Immature natural killer cell (primary cell): ENCODE data around the gene ANO2. TPM values are rescaled to one million over a fixed set of nuclear protein-coding genes. Genes with fewer than 3 reads are reported as not detected.
"Not testable (repeated sequence)": the region's sequence is repeated elsewhere in the genome, so short reads cannot be mapped to it uniquely, and the experiment has no call there.

Source experiments
- DNase-seq, 3 donors: peaks; one replicate each; pipeline ENCODE4 v3.0.0; 2022; ENCODE audit warnings: mixed read lengths in 1 of 3
- H3K27ac Mint-ChIP-seq, 6 donors: one replicate each; pipeline ENCODE4 v1.8.0; 2020; ENCODE audit warnings: mixed read lengths in 6 of 6, mild to moderate bottlenecking in 5 of 6, inconsistent platforms in 4 of 6, moderate library complexity in 3 of 6
- H3K27me3 Mint-ChIP-seq, 3 donors: one replicate each; pipeline ENCODE4 v1.8.0; 2020 to 2021; ENCODE audit warnings: low read depth in 3 of 3, mild to moderate bottlenecking in 3 of 3, mixed read lengths in 3 of 3, moderate library complexity in 3 of 3, inconsistent platforms in 1 of 3
- H3K36me3 Mint-ChIP-seq, 3 donors: one replicate each; pipeline ENCODE4 v1.8.0; 2020; ENCODE audit warnings: mixed read lengths in 3 of 3, inconsistent platforms in 2 of 3, mild to moderate bottlenecking in 2 of 3
- H3K4me1 Mint-ChIP-seq, 2 donors: one replicate each; pipeline ENCODE4 v1.8.0; 2020; ENCODE audit warnings: inconsistent platforms in 2 of 2, mild to moderate bottlenecking in 2 of 2, mixed read lengths in 2 of 2, moderate library complexity in 1 of 2
- H3K4me3 Mint-ChIP-seq, 5 donors: one replicate each; pipeline ENCODE4 v1.8.0; 2020; ENCODE audit warnings: mild to moderate bottlenecking in 5 of 5, mixed read lengths in 5 of 5, inconsistent platforms in 3 of 5, moderate library complexity in 3 of 5
- H3K9me3 Mint-ChIP-seq, 6 donors: one replicate each; pipeline ENCODE4 v1.8.0; 2020; ENCODE audit warnings: mild to moderate bottlenecking in 6 of 6, mixed read lengths in 6 of 6, inconsistent platforms in 4 of 6, moderate library complexity in 3 of 6
- polyA plus RNA-seq, 3 donors: library from polyadenylated mRNA; unstranded; fragments of 300-500 nt; fragmentation: Illumina TruSeq; gene quantifications; one replicate each; pipeline ENCODE4 v1.2.3, GENCODE V29; 2021

ANO2 gene
- polyA plus RNA-seq, 3 donors from 2014 or later, result not detected

DNA sequence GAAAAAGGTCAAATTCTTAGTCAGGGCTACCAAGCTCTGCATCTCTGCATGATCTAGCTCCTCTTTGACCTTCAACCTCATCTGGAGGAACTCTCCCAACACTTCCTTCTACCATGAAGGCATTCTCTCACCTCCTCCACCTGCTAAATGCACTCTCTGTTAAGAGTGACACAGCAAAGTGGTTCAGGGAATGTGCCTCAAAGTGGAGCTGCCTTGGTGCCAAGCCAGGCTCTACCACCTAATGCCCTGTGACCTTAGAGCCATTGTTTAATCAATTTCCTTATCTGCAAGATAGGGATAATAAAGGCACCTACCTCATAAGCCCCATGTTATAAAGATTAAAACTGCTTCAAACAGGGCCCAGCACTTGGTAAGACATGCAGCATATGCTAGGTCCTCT lies 236.7 kb downstream of the ANO2 start:
- no peak for DNase-seq
- Mint-ChIP-seq H3K27me3 (peaks cover 1 to 6% (median 4%) of the 10 kb centered on the region in 3 donors), H3K9me3 (peaks cover 0 to 4% (median 0%) of the 10 kb centered on the region in 6 donors), H3K27ac (no peak overlapping the region), H3K4me3 (no peak overlapping the region), H3K4me1 (no peaks in the 10 kb centered on the region), H3K36me3 (no peaks in the 10 kb centered on the region)

DNA sequence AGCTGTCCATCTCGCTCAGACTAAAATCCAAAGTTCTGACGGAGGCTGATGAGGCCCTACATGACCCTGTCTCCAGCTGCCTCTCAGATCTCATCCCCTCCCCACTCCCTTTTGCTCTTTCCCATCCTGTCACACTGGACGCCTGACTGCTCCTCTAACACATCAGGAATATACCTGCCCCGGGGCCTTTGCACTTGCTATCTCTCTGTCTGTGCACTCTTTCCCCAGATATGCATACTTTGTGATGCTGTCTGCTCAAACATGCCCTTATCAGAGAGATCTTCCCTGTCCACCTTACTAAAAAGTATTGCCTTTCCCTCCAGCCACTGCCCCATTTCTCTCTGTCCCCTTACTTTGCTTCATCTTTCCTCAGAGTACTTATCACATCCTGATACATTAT lies 238.8 kb downstream of the ANO2 start:
- DNase-seq, result no peak
- no peaks in the 10 kb centered on the region for H3K4me1 Mint-ChIP-seq
- no peak overlapping the region for H3K4me3 Mint-ChIP-seq
- no peak overlapping the region for H3K27ac Mint-ChIP-seq
- H3K36me3 Mint-ChIP-seq, result no peaks in the 10 kb centered on the region
- H3K9me3 Mint-ChIP-seq, result peaks cover 0 to 4% (median 0%) of the 10 kb centered on the region in 6 donors
- H3K27me3 Mint-ChIP-seq, result peaks cover 0 to 6% (median 2%) of the 10 kb centered on the region in 3 donors

DNA sequence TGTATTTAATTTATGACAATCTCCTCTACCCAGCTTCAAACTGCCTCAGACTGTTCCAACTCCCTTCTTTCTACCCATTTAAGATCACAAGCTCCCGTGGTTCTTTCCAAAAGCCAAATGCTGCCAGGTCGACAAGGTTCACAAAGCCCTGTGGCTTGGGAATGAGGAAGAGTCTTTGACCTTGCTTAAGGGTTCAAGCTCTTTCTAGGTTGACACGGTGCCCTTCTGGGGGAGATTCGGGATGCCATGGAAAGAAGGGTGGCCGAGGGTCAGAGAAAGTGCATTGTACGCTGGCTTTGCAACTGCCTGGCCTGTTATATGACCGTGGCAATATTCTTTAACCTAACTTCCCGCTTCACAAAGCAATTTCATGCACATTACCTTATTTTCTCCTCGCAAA lies 239.3 kb downstream of the ANO2 start:
- H3K27ac Mint-ChIP-seq, result no peak overlapping the region
- H3K4me3 Mint-ChIP-seq, result no peak overlapping the region
- H3K4me1 Mint-ChIP-seq, result no peaks in the 10 kb centered on the region
- peaks cover 0 to 7% (median 2%) of the 10 kb centered on the region in 3 donors for H3K27me3 Mint-ChIP-seq
- no peaks in the 10 kb centered on the region for H3K36me3 Mint-ChIP-seq
- DNase-seq, result no peak
- peaks cover 0 to 4% (median 0%) of the 10 kb centered on the region in 6 donors for H3K9me3 Mint-ChIP-seq

DNA sequence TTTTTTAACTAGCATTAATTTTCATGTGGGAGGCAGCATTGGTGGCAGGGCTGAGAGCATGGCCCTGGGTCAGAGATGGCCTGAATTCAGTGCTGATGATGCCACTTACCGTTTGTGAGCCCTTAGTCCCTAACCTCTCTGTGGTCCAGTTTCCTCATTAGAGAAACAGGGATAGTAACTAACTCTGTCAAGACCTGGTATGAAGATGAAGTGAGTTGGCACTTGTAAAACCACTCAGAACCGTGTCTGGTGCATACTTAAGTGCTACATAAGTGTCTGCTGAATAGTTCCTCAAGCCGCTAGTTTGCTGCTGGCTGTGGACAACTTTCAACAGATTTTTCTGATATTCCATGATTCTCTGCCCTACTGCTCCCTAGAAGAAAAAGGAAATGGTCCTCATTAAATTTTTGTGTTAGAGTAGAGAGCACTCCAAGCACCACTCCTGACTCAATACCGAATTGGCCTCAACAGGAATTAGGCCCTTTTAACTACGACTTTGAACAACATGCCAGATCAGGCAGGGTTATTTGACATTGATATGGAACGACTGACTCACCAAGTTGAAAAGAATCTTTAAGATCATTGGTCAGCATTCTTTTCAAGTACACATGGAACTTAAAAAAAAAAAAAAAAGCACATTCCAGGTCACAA lies 250.2 kb downstream of the ANO2 start:
- Mint-ChIP-seq H3K4me3 (no peak overlapping the region), H3K27me3 (peaks cover 0 to 13% (median 0%) of the 10 kb centered on the region in 3 donors), H3K9me3 (peaks cover 0 to 4% (median 0%) of the 10 kb centered on the region in 6 donors), H3K36me3 (no peaks in the 10 kb centered on the region), H3K27ac (no peak overlapping the region), H3K4me1 (no peaks in the 10 kb centered on the region)
- no peak for DNase-seq

DNA sequence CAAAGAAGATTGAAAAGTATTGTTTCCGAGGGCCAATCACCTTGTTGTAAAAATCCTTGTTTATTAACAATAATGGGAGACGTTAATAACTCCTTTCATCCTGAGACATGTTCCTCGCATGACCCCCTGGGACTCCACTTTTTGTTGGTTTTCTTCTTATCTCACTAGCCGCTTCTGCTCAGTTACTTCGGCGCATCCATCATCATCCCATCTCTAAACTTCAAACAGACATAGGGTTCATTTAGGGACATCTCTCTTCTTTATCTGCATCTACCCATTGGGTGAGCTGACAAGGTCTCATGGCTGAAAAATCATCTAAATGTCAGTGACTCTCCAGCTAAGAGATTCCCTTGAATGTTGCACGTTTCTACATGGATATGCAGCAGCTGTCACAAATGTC lies 252.2 kb downstream of the ANO2 start:
- Mint-ChIP-seq H3K27me3 (peaks cover 0 to 13% (median 2%) of the 10 kb centered on the region in 3 donors), H3K9me3 (peaks cover 0 to 4% (median 0%) of the 10 kb centered on the region in 6 donors), H3K4me3 (no peak overlapping the region), H3K27ac (no peak overlapping the region), H3K4me1 (no peaks in the 10 kb centered on the region), H3K36me3 (no peaks in the 10 kb centered on the region)
- no peak for DNase-seq

DNA sequence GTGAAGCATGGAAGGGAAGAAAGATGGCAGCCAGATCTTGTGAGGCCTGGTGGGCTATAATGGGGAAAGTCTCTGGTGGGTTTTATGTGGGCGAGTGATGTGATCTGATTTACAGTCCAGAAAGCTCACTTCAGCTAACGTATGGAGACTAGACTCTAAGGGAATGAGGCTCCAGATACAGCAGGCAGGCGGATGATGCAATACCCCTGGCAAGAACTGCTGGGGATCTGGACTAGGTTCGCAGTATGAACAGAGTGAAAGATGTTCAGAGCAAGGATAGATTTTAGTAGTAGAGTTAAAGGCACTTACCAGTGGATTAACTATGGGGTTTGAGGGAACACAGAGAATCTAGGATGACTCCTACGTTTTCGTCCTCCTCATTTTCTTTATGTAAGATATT lies 253.1 kb downstream of the ANO2 start:
- Mint-ChIP-seq H3K9me3 (peaks cover 0 to 4% (median 0%) of the 10 kb centered on the region in 6 donors), H3K27me3 (peaks cover 0 to 15% (median 2%) of the 10 kb centered on the region in 3 donors), H3K4me1 (no peaks in the 10 kb centered on the region), H3K4me3 (no peak overlapping the region), H3K36me3 (no peaks in the 10 kb centered on the region), H3K27ac (no peak overlapping the region)
- DNase-seq, result no peak

DNA sequence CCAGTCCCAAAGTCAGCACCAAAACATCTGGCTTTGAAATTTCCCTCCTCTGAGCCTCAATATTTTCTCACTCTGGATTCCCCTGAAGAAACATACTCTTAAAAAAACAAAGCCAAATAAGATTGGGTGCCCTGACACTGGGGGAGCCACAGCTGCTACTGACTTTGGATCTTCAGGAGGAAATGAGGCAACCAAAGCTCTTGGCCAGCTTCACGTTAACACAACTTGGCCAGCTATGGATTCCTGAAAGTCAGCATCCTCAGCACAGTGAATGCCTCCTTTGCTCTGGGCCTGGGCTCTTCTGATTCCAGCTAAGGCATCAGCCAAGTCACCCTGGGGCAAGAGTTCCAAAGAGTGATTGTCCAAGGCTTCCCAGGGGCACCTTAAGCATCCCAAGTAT lies 254.8 kb downstream of the ANO2 start:
- Mint-ChIP-seq H3K4me3 (no peak overlapping the region), H3K36me3 (no peaks in the 10 kb centered on the region), H3K4me1 (no peaks in the 10 kb centered on the region), H3K27me3 (peaks cover under 1 to 12% (median 2%) of the 10 kb centered on the region in 3 donors), H3K27ac (no peak overlapping the region), H3K9me3 (no peaks in the 10 kb centered on the region)
- DNase-seq, result no peak

DNA sequence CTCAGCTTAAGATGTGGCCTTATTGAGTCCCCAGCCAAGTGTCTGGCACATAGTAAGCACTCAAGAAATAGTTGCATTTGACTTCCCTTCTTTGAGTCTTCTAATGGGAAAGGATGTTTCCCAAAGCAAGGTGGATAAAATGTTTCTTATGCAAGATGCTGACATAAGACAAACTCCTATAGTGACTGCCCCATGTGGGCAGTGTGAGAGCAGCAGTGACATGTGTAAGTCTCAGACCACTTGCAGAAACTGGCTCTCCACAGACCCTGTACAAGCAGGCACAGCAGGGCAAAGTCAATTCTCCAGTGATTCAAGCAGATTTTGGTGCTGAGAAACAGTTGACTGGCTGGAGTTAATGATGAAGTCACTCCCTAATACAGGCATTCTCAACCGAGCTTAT lies 255.3 kb downstream of the ANO2 start:
- Mint-ChIP-seq H3K27ac (no peak overlapping the region), H3K4me3 (no peak overlapping the region), H3K9me3 (no peaks in the 10 kb centered on the region), H3K4me1 (no peaks in the 10 kb centered on the region), H3K36me3 (no peaks in the 10 kb centered on the region), H3K27me3 (peaks cover 1 to 12% (median 2%) of the 10 kb centered on the region in 3 donors)
- no peak for DNase-seq

DNA sequence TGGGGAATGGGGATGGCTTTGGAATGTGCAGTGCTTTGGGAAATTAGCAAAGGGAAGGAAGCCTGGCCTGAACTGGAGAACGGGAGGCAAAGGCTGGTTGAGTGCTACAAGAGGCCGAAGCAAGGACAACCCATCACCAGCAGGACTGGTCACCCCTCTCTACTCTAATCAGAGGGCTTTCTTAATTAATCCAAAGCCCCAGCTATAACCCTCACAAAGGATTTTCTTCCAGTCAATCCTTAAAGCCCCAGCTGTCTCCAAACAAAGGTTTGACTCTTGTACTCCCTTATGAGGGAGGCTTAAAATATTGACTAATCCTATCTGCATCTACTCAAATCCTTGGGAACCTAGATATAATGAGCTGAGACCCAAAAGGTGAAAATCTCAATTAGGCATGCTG lies 256.8 kb downstream of the ANO2 start:
- no peaks in the 10 kb centered on the region for H3K36me3 Mint-ChIP-seq
- no peak for DNase-seq
- H3K27me3 Mint-ChIP-seq, result peaks cover 1 to 6% (median 2%) of the 10 kb centered on the region in 3 donors
- no peak overlapping the region for H3K27ac Mint-ChIP-seq
- no peaks in the 10 kb centered on the region for H3K4me1 Mint-ChIP-seq
- H3K9me3 Mint-ChIP-seq, result no peaks in the 10 kb centered on the region
- H3K4me3 Mint-ChIP-seq, result no peak overlapping the region

DNA sequence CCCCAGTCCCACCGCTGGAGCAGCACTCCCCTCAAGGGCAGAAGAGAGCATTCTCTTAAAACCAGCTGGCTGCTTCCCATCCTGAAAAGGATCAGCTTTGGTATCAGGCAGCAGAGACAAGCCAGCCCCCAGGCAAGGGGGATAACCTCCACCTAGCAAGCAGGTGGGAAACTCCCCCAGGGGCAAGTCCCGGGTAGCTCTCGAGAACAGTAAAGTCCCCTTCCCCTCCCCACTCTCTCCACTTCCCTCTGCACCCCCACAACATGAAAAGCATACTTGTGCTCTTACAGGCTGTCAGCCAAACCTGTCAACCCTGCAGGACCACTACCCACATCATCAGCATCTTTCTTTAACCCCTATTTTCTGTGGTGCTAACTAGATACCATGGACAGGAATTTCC lies 259.1 kb downstream of the ANO2 start:
- no peak for DNase-seq
- Mint-ChIP-seq H3K4me3 (no peak overlapping the region), H3K27me3 (peaks cover 1 to 5% (median 2%) of the 10 kb centered on the region in 3 donors), H3K4me1 (no peaks in the 10 kb centered on the region), H3K27ac (no peak overlapping the region), H3K36me3 (no peaks in the 10 kb centered on the region), H3K9me3 (no peaks in the 10 kb centered on the region)

DNA sequence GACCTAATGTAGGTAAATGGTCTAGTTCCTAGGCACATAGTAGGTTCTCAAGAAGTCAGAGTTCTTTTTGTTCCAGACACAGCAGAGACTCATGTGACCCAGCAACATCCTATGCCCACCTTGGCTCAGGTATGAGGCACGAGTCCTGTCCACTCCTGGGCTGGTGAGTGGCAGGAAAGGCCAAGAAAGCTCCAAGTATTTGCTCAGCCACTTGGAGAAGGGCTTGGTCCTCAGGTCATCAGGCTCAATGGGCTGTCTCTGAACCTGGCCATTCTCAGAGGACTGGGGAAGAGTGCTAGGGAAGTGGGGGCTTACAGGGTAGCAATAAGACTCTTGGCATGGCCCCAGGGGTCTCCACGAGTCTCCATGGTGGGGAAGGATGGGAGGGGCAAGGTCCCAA lies 260.1 kb downstream of the ANO2 start:
- H3K4me3 Mint-ChIP-seq, result no peak overlapping the region
- H3K27me3 Mint-ChIP-seq, result peaks cover 1 to 5% (median 2%) of the 10 kb centered on the region in 3 donors
- no peak overlapping the region for H3K27ac Mint-ChIP-seq
- H3K9me3 Mint-ChIP-seq, result no peaks in the 10 kb centered on the region
- no peaks in the 10 kb centered on the region for H3K36me3 Mint-ChIP-seq
- no peak for DNase-seq
- H3K4me1 Mint-ChIP-seq, result no peaks in the 10 kb centered on the region

DNA sequence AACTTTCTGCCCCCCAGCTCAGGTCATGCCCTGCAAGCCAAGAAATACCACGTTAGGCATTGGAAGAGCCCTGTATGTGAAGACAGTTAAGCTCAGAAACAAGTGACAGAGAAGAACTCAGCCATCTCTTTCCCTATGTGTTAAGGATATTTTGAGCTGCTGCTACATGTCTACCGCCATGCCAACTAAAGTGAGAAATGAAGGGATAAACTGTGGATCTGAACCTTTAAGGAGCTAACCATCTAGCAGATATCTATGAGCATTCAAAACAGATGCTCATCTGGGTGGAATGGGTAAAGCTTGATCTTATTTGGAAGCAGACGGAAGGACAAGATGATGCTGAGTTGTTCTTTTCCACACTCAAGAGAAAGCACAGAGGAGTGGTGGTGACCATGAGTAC lies 262.5 kb downstream of the ANO2 start:
- H3K27me3 Mint-ChIP-seq, result peaks cover 2 to 6% (median 2%) of the 10 kb centered on the region in 3 donors
- no peak overlapping the region for H3K4me3 Mint-ChIP-seq
- DNase-seq, result no peak
- H3K36me3 Mint-ChIP-seq, result no peaks in the 10 kb centered on the region
- no peaks in the 10 kb centered on the region for H3K9me3 Mint-ChIP-seq
- H3K27ac Mint-ChIP-seq, result no peak overlapping the region
- H3K4me1 Mint-ChIP-seq, result no peaks in the 10 kb centered on the region

DNA sequence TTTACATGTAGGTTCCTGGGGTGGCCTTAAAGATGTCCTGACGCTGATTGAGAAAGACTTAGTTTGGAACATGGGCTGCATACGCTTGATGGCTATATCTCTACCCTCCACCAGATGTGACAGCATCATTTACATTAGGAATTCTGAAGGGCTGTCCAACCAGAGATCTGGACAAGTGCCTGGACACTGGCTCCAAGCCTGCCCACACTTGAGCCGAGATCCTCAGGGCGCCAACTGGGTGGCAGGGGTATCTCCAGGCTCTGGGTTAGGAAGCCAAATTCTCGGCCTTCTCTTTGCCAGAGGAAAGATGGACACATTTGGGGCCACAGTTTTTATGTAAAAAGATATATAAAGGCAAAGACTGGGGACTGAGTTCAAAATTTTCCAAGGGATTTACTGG lies 266.9 kb downstream of the ANO2 start:
- Mint-ChIP-seq H3K4me3 (no peak overlapping the region), H3K27ac (no peak overlapping the region), H3K27me3 (peaks cover 2 to 12% (median 6%) of the 10 kb centered on the region in 3 donors), H3K36me3 (no peaks in the 10 kb centered on the region), H3K4me1 (no peaks in the 10 kb centered on the region), H3K9me3 (no peaks in the 10 kb centered on the region)
- DNase-seq, result no peak

DNA sequence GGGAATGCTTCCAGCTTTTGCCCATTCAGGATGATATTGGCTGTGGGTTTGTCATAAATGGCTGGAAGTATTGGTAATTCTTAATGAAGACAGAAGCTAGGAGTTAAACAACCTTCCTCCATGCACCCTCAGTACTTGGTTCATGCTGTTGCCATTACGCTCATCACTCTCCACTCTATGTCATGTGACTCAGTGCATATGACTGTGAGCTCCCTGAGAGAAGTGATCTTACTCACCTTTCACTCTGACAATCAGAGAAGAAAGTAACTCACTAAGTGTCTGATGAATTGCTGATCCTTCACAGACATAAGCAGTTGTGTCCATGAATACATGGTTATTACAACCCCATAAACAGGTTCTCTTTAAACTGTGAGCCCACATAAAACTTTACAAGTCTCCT lies 275.4 kb downstream of the ANO2 start:
- not testable (repeated sequence) for H3K27me3 Mint-ChIP-seq, H3K36me3 Mint-ChIP-seq, H3K4me1 Mint-ChIP-seq, H3K9me3 Mint-ChIP-seq, DNase-seq, H3K4me3 Mint-ChIP-seq, H3K27ac Mint-ChIP-seq

DNA sequence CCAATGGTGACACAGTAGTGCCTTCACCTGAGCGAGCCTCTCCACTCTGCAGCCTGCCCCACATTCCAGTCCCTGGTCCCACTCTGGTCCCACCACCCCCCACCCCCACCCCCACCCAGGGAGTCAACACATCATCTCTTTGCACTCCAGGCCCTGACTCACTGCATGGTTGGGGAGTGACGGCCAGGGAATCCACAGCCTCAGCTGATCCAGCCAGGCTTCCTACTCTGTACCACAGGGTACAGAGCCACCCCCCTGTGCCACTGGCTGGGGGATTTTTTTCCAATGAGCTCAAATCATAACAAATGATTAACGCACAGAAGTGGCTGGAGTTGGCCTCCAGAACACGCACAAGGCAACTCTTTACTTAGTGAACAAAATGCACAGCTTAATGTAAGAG lies 279.4 kb downstream of the ANO2 start:
- H3K27me3 Mint-ChIP-seq, result peaks cover 3 to 8% (median 6%) of the 10 kb centered on the region in 3 donors
- H3K4me3 Mint-ChIP-seq, result no peak overlapping the region
- H3K27ac Mint-ChIP-seq, result no peak overlapping the region
- no peak for DNase-seq
- peaks cover 0 to 4% (median 0%) of the 10 kb centered on the region in 6 donors for H3K9me3 Mint-ChIP-seq
- H3K4me1 Mint-ChIP-seq, result no peaks in the 10 kb centered on the region
- no peaks in the 10 kb centered on the region for H3K36me3 Mint-ChIP-seq
